Measurements from ENCODE around the gene PREX1.

Gene PREX1

GRCh38 chr20:48754292-48754691, 73.5 kb downstream of the PREX1 start:
- Histone ChIP-seq H3K27ac (replicated peaks) (no peak overlapping the region), H3K27me3 (ENCODE audit: insufficient read depth, poor library complexity, severe bottlenecking) (no peaks in the 10 kb centered on the region), H3K4me3 (replicated peaks; ENCODE audit: insufficient read depth, low read length) (no peak overlapping the region)
- DNase-seq (ENCODE audit: low read depth in 1 of 2, low spot score in 1 of 2) = no peak
- no peak for TF ChIP-seq SPI1 (IDR thresholded peaks at IDR 0.05; ENCODE audit: borderline replicate concordance, low read depth)
- TF ChIP-seq GABPA (IDR thresholded peaks at IDR 0.05; ENCODE audit: low read depth) = no peak
- TF ChIP-seq, protein P1, sequence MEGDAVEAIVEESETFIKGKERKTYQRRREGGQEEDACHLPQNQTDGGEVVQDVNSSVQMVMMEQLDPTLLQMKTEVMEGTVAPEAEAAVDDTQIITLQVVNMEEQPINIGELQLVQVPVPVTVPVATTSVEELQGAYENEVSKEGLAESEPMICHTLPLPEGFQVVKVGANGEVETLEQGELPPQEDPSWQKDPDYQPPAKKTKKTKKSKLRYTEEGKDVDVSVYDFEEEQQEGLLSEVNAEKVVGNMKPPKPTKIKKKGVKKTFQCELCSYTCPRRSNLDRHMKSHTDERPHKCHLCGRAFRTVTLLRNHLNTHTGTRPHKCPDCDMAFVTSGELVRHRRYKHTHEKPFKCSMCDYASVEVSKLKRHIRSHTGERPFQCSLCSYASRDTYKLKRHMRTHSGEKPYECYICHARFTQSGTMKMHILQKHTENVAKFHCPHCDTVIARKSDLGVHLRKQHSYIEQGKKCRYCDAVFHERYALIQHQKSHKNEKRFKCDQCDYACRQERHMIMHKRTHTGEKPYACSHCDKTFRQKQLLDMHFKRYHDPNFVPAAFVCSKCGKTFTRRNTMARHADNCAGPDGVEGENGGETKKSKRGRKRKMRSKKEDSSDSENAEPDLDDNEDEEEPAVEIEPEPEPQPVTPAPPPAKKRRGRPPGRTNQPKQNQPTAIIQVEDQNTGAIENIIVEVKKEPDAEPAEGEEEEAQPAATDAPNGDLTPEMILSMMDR (IDR thresholded peaks at IDR 0.05; ENCODE audit: insufficient read depth, low read length) = no peak
- no peak for TF ChIP-seq POLR2AphosphoS5 (IDR thresholded peaks at IDR 0.05; ENCODE audit: low read depth)
- no peak for TF ChIP-seq REST (IDR thresholded peaks at IDR 0.05; ENCODE audit: insufficient replicate concordance, low read depth)

DNA sequence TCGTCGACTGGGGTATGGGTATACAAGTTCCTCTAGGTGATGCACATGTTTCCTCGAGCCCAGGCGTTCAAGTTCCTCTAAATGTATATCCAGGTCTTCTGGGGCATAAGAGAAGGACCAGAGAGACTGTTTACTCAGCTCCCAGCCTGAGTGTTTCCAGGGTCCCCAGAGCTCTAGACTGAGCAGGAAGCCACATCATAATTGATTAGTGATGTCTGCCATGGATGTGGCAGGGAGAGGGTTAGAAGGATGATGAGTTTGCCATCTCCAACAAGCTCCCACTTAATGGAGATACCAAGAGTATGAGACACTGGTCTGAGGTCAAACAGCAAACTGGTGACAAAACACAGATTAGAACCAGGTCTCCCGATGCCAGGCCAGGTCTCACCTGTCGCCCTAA, 74.8 kb downstream of the PREX1 start:
- no peaks in the 10 kb centered on the region for H3K27me3 ChIP-seq (ENCODE audit: insufficient read depth, poor library complexity, severe bottlenecking)
- DNase-seq (ENCODE audit: low read depth in 1 of 2, low spot score in 1 of 2) = peak in 1 of 2 experiments; percentile 48
- no peak for TF ChIP-seq POLR2AphosphoS5 (IDR thresholded peaks at IDR 0.05; ENCODE audit: low read depth)
- no peak for TF ChIP-seq SPI1 (IDR thresholded peaks at IDR 0.05; ENCODE audit: borderline replicate concordance, low read depth)
- TF ChIP-seq REST (IDR thresholded peaks at IDR 0.05; ENCODE audit: insufficient replicate concordance, low read depth) = no peak
- no peak for TF ChIP-seq GABPA (IDR thresholded peaks at IDR 0.05; ENCODE audit: low read depth)
- TF ChIP-seq, protein P1 (IDR thresholded peaks at IDR 0.05; ENCODE audit: insufficient read depth, low read length) = no peak
- H3K4me3 ChIP-seq (replicated peaks; ENCODE audit: insufficient read depth, low read length) = no peak overlapping the region
- no peak overlapping the region for H3K27ac ChIP-seq (replicated peaks)

DNA sequence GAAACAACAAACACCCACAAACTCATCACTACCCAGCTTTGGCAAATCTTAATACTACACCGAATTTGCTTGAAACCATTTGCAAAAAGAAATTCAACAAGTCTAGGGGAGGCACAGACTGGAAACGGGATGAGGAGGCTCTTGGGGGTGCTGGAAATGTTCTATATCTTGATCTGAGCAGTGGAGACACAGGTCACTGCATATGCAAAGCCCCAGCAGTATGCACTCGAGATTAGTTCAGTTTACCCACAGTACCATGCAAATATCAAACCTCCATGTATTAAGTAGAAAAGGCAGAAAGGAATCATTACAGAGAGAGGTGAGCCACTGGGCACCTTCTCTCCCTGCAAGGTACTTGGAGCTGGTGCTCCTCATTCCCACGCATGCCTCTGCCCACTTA, 75.9 kb downstream of the PREX1 start:
- Histone ChIP-seq H3K4me3 (replicated peaks; ENCODE audit: insufficient read depth, low read length) (no peak overlapping the region), H3K27ac (replicated peaks) (peak overlapping the region; percentile 82), H3K27me3 (ENCODE audit: insufficient read depth, poor library complexity, severe bottlenecking) (no peaks in the 10 kb centered on the region)
- no peak for DNase-seq (ENCODE audit: low read depth in 1 of 2, low spot score in 1 of 2)
- TF ChIP-seq SPI1 (IDR thresholded peaks at IDR 0.05; ENCODE audit: borderline replicate concordance, low read depth) = no peak
- TF ChIP-seq REST (IDR thresholded peaks at IDR 0.05; ENCODE audit: insufficient replicate concordance, low read depth) = no peak
- TF ChIP-seq POLR2AphosphoS5 (IDR thresholded peaks at IDR 0.05; ENCODE audit: low read depth) = no peak
- no peak for TF ChIP-seq GABPA (IDR thresholded peaks at IDR 0.05; ENCODE audit: low read depth)
- TF ChIP-seq, protein P1 (IDR thresholded peaks at IDR 0.05; ENCODE audit: insufficient read depth, low read length) = no peak

Data from HL-60 (cell line).